CD14-positive monocyte (primary cell): Measurements from ENCODE around the gene LNP1. TPM values are rescaled to one million over a fixed set of nuclear protein-coding genes. Genes with fewer than 3 reads are reported as not detected.

ENCODE experiments used
- DNase-seq, 3 donors: peaks; one replicate each; pipeline ENCODE4 v3.0.0-alpha.2; 2011 to 2022
- H2AFZ ChIP-seq: 2 replicates; pipeline ENCODE4 v1.6.0; 2012; ENCODE audit warnings: mild to moderate bottlenecking, low read depth, low read length, inconsistent platforms; ENCODE audit not compliant: insufficient read depth, poor library complexity, severe bottlenecking
- H3K27ac ChIP-seq, 2 donors: 1 replicate in 1 of 2; 2 replicates in 1 of 2; pipeline ENCODE4 v1.5.1; 2012 to 2013; ENCODE audit warnings: low read length in 2 of 2, control low read depth in 1 of 2, inconsistent platforms in 1 of 2, low read depth in 1 of 2, mild to moderate bottlenecking in 1 of 2
- H3K27me3 ChIP-seq, 2 donors: one replicate each; pipeline versions ENCODE4 v1.6.0 to v1.6.1; 2011 to 2013; ENCODE audit warnings: low read length in 2 of 2; ENCODE audit not compliant: control insufficient read depth in 2 of 2, insufficient read depth in 2 of 2
- H3K36me3 ChIP-seq, 2 donors: replicated peaks in 1 of 2; 1 replicate in 1 of 2; 2 replicates in 1 of 2; pipeline versions ENCODE4 v1.5.1 to v1.6.1; 2012 to 2013; ENCODE audit warnings: low read length in 2 of 2, control low read depth in 1 of 2, inconsistent platforms in 1 of 2, mild to moderate bottlenecking in 1 of 2; ENCODE audit not compliant: insufficient read depth in 2 of 2, control insufficient read depth in 1 of 2
- H3K4me1 ChIP-seq, 2 donors: 1 replicate in 1 of 2; 2 replicates in 1 of 2; pipeline versions ENCODE4 v1.5.1 to v1.6.1; 2012 to 2013; ENCODE audit warnings: low read length in 2 of 2, control low read depth in 1 of 2, inconsistent platforms in 1 of 2, mild to moderate bottlenecking in 1 of 2, moderate library complexity in 1 of 2; ENCODE audit not compliant: insufficient read depth in 2 of 2, control insufficient read depth in 1 of 2
- H3K4me2 ChIP-seq: replicated peaks from 2 replicates; pipeline ENCODE3; 2012; ENCODE audit warnings: low read length, moderate library complexity, mild to moderate bottlenecking; ENCODE audit not compliant: poor library complexity, severe bottlenecking; ENCODE audit errors: extremely low read depth
- H3K4me3 ChIP-seq, 3 experiments: fragments of 200-600 bp in 1 of 3; sonication (generic) in 1 of 3; replicated peaks in 1 of 3; 1 replicate in 2 of 3; 2 replicates in 1 of 3; pipeline ENCODE4 v1.5.1; 2011 to 2013; ENCODE audit warnings: low read length in 3 of 3, mild to moderate bottlenecking in 3 of 3, control low read depth in 2 of 3, low read depth in 2 of 3, inconsistent platforms in 1 of 3, moderate library complexity in 1 of 3
- H3K79me2 ChIP-seq: 2 replicates; pipeline ENCODE4 v1.6.0; 2012; ENCODE audit warnings: mild to moderate bottlenecking, control low read depth, inconsistent platforms, low read length, moderate library complexity; ENCODE audit not compliant: insufficient read depth
- H3K9ac ChIP-seq: 2 replicates; pipeline ENCODE4 v1.6.0; 2017; ENCODE audit warnings: low read length, mild to moderate bottlenecking; ENCODE audit not compliant: insufficient read depth, poor library complexity, severe bottlenecking
- H3K9me3 ChIP-seq, 2 donors: replicated peaks in 1 of 2; 1 replicate in 1 of 2; 2 replicates in 1 of 2; pipeline versions ENCODE4 v1.5.1 to v1.6.1; 2012 to 2013; ENCODE audit warnings: low read length in 2 of 2, control low read depth in 1 of 2; ENCODE audit not compliant: control insufficient read depth in 1 of 2, insufficient read depth in 1 of 2
- H4K20me1 ChIP-seq: 2 replicates; pipeline ENCODE4 v1.6.0; 2012; ENCODE audit warnings: mild to moderate bottlenecking, low read length, control low read depth, moderate library complexity; ENCODE audit not compliant: insufficient read depth
- H3K27ac Mint-ChIP-seq, 7 donors: one replicate each; pipeline ENCODE4 v1.8.0; 2020; ENCODE audit warnings: mild to moderate bottlenecking in 7 of 7, mixed read lengths in 7 of 7, moderate library complexity in 6 of 7, inconsistent platforms in 2 of 7
- H3K27me3 Mint-ChIP-seq, 3 donors: one replicate each; pipeline ENCODE4 v1.8.0; 2021 to 2022; ENCODE audit warnings: low read depth in 3 of 3, mild to moderate bottlenecking in 3 of 3, mixed read lengths in 3 of 3, moderate library complexity in 3 of 3, inconsistent platforms in 1 of 3
- H3K36me3 Mint-ChIP-seq, 2 donors: one replicate each; pipeline ENCODE4 v1.8.0; 2020; ENCODE audit warnings: mixed read lengths in 2 of 2, inconsistent platforms in 1 of 2, mild to moderate bottlenecking in 1 of 2
- H3K4me1 Mint-ChIP-seq: one replicate; pipeline ENCODE4 v1.8.0; 2020; ENCODE audit warnings: mild to moderate bottlenecking, mixed read lengths
- H3K4me3 Mint-ChIP-seq, 2 donors: one replicate each; pipeline ENCODE4 v1.8.0; 2020; ENCODE audit warnings: mild to moderate bottlenecking in 2 of 2, mixed read lengths in 2 of 2, moderate library complexity in 1 of 2
- H3K9me3 Mint-ChIP-seq, 7 donors: one replicate each; pipeline ENCODE4 v1.8.0; 2020 to 2022; ENCODE audit warnings: mixed read lengths in 7 of 7, mild to moderate bottlenecking in 6 of 7, moderate library complexity in 6 of 7, inconsistent platforms in 2 of 7
- CTCF ChIP-seq: fragments of 200-600 bp; IDR thresholded peaks from one replicate; pipeline ENCODE4 v1.8.0; 2022; ENCODE audit warnings: antibody characterized with exemption, mild to moderate bottlenecking
- WGBS: methylation state at CpG from one replicate; pipeline ENCODE4 v1.1.5; 2013; ENCODE audit warnings: missing lambda C conversion rate; ENCODE audit not compliant: insufficient coverage; 5-methylcytosine and 5-hydroxymethylcytosine counted together
- intact Hi-C, 2 donors: fragments of 100-400 bp; cut with micrococcal nuclease; formaldehyde crosslinking; loops; one replicate each; pipeline versions ENCODE4 v1.15.0 to v1.15.1; 2023
- polyA plus RNA-seq, 3 donors: library from polyadenylated mRNA; depleted of rRNA in 1 of 3; unstranded in 2 of 3; stranded (reverse) in 1 of 3; fragments of 300-500 nt in 2 of 3; fragments of >200 nt in 1 of 3; fragmentation: Illumina TruSeq in 2 of 3; gene quantifications; 1 replicate in 2 of 3; 2 replicates in 1 of 3; pipeline ENCODE4 v1.2.3, GENCODE V29; 2012 to 2021

LNP1 gene
- polyA plus RNA-seq, 3 donors = 0.07 to 0.26 (median 0.08) TPM

- H3K27me3 ChIP-seq = no peaks in the 10 kb centered on the region
- no peak overlapping the region for H3K4me2 ChIP-seq
- intact Hi-C loops = no loop called here
- no peak overlapping the region for H3K4me3 Mint-ChIP-seq
- H3K36me3 Mint-ChIP-seq = no peaks in the 10 kb centered on the region
- H3K27me3 Mint-ChIP-seq = peaks cover 0 to 1% (median 0%) of the 10 kb centered on the region in 3 donors
- H3K4me3 ChIP-seq = no peak overlapping the region
- peaks cover 0 to 10% (median 4%) of the 10 kb centered on the region in 7 donors for H3K9me3 Mint-ChIP-seq
- no peak overlapping the region for H3K27ac Mint-ChIP-seq
- 100% methylated on average over 1 of the region's 2 CpGs for WGBS
- no peak overlapping the region for H2AFZ ChIP-seq
- H4K20me1 ChIP-seq = no peaks in the 10 kb centered on the region
- TF ChIP-seq CTCF = no peak
- peaks cover 0 to 3% of the 10 kb centered on the region in 2 donors for H3K9me3 ChIP-seq
- H3K27ac ChIP-seq = no peak overlapping the region
- no peak overlapping the region for H3K9ac ChIP-seq
- DNase-seq = no peak
- H3K4me1 ChIP-seq = peaks cover 6 to 7% of the 10 kb centered on the region in 2 donors
- peaks cover 5% of the 10 kb centered on the region for H3K4me1 Mint-ChIP-seq
- H3K36me3 ChIP-seq = no peaks in the 10 kb centered on the region
- no peaks in the 10 kb centered on the region for H3K79me2 ChIP-seq
Measured at GRCh38 chr3:100413613-100414012, 12.3 kb downstream of the LNP1 start.

- Mint-ChIP-seq H3K27ac (no peak overlapping the region), H3K4me3 (no peak overlapping the region), H3K4me1 (peaks cover 20% of the 10 kb centered on the region), H3K36me3 (no peaks in the 10 kb centered on the region), H3K27me3 (peaks cover 0 to 2% (median 1%) of the 10 kb centered on the region in 3 donors), H3K9me3 (peaks cover 0 to 5% (median 1%) of the 10 kb centered on the region in 7 donors)
- Histone ChIP-seq H3K36me3 (no peaks in the 10 kb centered on the region), H3K4me2 (no peak overlapping the region), H2AFZ (no peak overlapping the region), H3K27ac (no peak overlapping the region), H3K4me3 (no peak overlapping the region), H3K79me2 (no peaks in the 10 kb centered on the region), H3K9ac (no peak overlapping the region), H3K9me3 (no peaks in the 10 kb centered on the region), H4K20me1 (no peaks in the 10 kb centered on the region), H3K4me1 (peaks cover 21 to 24% of the 10 kb centered on the region in 2 donors), H3K27me3 (no peaks in the 10 kb centered on the region)
- no peak for TF ChIP-seq CTCF
- intact Hi-C loops = no loop called here
- no peak for DNase-seq
Measured at GRCh38 chr3:100416176-100416575, 14.8 kb downstream of the LNP1 start.
